ENCODE data around the gene HNMT.
"Not testable (repeated sequence)": the region's sequence is repeated elsewhere in the genome, so short reads cannot be mapped to it uniquely, and the experiment has no call there.

The HNMT gene

GRCh38 chr2:137964066-137964858 is at the start of gene HNMT:
TSS of gene HNMT (plus strand) at chr2:137964473. CDS start at chr2:137964492, 19 bp downstream.
- TF ChIP-seq EZH2phosphoT487 (IDR thresholded peaks at IDR 0.05; ENCODE audit: borderline replicate concordance, low read length) (no peak), CTCF (IDR thresholded peaks at IDR 0.05; ENCODE audit: low read depth, low read length, poor library complexity, severe bottlenecking) (no peak)
- no peak within 1 kb of the TSS for H3K4me2 ChIP-seq (ENCODE audit: low read length)
- H3K27me3 ChIP-seq (ENCODE audit: control insufficient read depth, low read length): no peaks in the 10 kb centered on the region
- no peaks in the 10 kb centered on the region for H3K9me3 ChIP-seq (ENCODE audit: control insufficient read depth, insufficient read depth, low read length)
- H3K36me3 ChIP-seq (ENCODE audit: control insufficient read depth, low read length): no peaks in the 10 kb centered on the region
- no peaks in the 10 kb centered on the region for H3K79me2 ChIP-seq (ENCODE audit: control insufficient read depth, low read length)
- no peak within 1 kb of the TSS for H3K4me3 ChIP-seq (ENCODE audit: low read length)
- H3K27ac ChIP-seq (ENCODE audit: low read depth, low read length): no peak within 1 kb of the TSS
- H3K4me1 ChIP-seq (ENCODE audit: control insufficient read depth, low read length): no peaks in the 10 kb centered on the region
- H3K9me2 ChIP-seq (replicated peaks; ENCODE audit: control insufficient read depth, low read length): no peaks in the 10 kb centered on the region
- no peaks in the 10 kb centered on the region for H3F3A ChIP-seq (ENCODE audit: control insufficient read depth, insufficient read depth)
- no peaks in the 10 kb centered on the region for H4K20me1 ChIP-seq (ENCODE audit: control insufficient read depth, insufficient read depth, low read depth, low read length)

DNA sequence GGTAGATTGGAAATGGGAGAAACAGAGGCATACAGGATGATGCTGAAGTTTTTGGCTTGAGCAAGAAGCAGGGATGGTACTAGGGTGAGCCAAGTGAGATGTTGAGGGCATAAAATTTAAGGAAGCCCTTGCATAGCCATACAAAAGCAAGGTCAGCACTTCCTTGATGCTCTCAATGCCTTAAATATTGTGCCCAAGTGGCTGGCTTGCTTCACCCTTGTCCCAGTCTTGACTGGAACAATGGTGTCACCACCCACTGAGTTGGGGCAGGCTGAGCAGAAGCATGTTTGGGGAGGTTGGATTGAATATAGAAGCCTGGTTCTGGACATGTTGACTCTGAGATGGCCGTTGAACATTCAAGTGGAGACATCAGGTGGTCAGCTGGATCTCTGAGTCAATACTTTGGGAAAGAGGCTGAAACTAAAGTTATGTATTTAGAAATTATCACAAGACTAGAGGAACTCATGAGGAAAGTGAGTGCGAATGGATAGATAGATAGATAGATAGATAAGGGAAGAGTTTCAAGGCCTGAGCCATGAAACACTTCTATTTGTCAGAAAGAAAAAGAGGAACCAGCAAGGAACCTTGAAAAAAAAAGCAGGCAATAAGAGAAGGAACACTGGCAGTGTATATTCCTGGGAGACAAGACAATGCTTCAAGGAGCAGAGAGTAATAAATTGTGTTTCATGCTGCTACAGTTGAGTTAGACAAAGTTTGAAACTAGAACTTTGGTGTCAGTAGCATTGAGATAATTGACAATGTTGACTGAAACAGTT is 43.0 kb upstream of the HNMT start:
- H3K79me2 ChIP-seq (ENCODE audit: control insufficient read depth, low read length): no peaks in the 10 kb centered on the region
- no peaks in the 10 kb centered on the region for H3K9me2 ChIP-seq (replicated peaks; ENCODE audit: control insufficient read depth, low read length)
- no peak overlapping the region for H3K4me2 ChIP-seq (ENCODE audit: low read length)
- H3F3A ChIP-seq (ENCODE audit: control insufficient read depth, insufficient read depth): no peaks in the 10 kb centered on the region
- H3K27me3 ChIP-seq (ENCODE audit: control insufficient read depth, low read length): no peaks in the 10 kb centered on the region
- H3K27ac ChIP-seq (ENCODE audit: low read depth, low read length): no peak overlapping the region
- H3K4me1 ChIP-seq (ENCODE audit: control insufficient read depth, low read length): no peaks in the 10 kb centered on the region
- H4K20me1 ChIP-seq (ENCODE audit: control insufficient read depth, insufficient read depth, low read depth, low read length): no peaks in the 10 kb centered on the region
- H3K9me3 ChIP-seq (ENCODE audit: control insufficient read depth, insufficient read depth, low read length): no peaks in the 10 kb centered on the region
- TF ChIP-seq EZH2phosphoT487 (IDR thresholded peaks at IDR 0.05; ENCODE audit: borderline replicate concordance, low read length): no peak
- TF ChIP-seq CTCF (IDR thresholded peaks at IDR 0.05; ENCODE audit: low read depth, low read length, poor library complexity, severe bottlenecking): no peak
- no peak overlapping the region for H3K4me3 ChIP-seq (ENCODE audit: low read length)
- H3K36me3 ChIP-seq (ENCODE audit: control insufficient read depth, low read length): no peaks in the 10 kb centered on the region

GRCh38 chr2:137922171-137922570 is 42.1 kb upstream of the HNMT start:
- not testable (repeated sequence) for H3K4me1 ChIP-seq (ENCODE audit: control insufficient read depth, low read length); H3K27ac ChIP-seq (ENCODE audit: low read depth, low read length); H3K4me3 ChIP-seq (ENCODE audit: low read length); H3K9me2 ChIP-seq (replicated peaks; ENCODE audit: control insufficient read depth, low read length); H3K79me2 ChIP-seq (ENCODE audit: control insufficient read depth, low read length); H3K4me2 ChIP-seq (ENCODE audit: low read length); H3F3A ChIP-seq (ENCODE audit: control insufficient read depth, insufficient read depth); H4K20me1 ChIP-seq (ENCODE audit: control insufficient read depth, insufficient read depth, low read depth, low read length); H3K27me3 ChIP-seq (ENCODE audit: control insufficient read depth, low read length); H3K9me3 ChIP-seq (ENCODE audit: control insufficient read depth, insufficient read depth, low read length); H3K36me3 ChIP-seq (ENCODE audit: control insufficient read depth, low read length)

DNA sequence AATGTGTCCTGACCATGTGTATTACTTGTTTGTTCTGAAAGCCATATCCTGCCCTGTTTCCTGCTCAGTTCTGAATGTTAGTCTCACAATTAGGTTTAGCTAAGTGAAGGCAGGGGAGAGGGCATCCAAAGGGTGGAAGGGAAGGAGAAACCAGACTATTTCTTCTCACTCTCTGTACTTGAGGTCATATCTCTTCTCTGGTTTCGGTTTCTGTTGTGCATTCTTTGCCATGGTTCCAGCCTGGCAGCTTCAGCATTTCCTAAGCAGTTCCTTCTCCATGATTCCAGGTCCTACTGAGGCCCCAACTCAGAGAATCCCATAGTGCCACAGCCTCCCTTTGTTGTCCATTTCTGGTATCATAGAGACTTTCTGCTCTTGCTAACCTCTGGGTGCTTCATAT is 40.3 kb upstream of the HNMT start:
- Histone ChIP-seq H3K79me2 (ENCODE audit: control insufficient read depth, low read length) (no peaks in the 10 kb centered on the region), H3K27ac (ENCODE audit: low read depth, low read length) (no peak overlapping the region), H3K27me3 (ENCODE audit: control insufficient read depth, low read length) (no peaks in the 10 kb centered on the region), H3K4me1 (ENCODE audit: control insufficient read depth, low read length) (no peaks in the 10 kb centered on the region), H3K9me2 (replicated peaks; ENCODE audit: control insufficient read depth, low read length) (no peaks in the 10 kb centered on the region), H3K9me3 (ENCODE audit: control insufficient read depth, insufficient read depth, low read length) (no peaks in the 10 kb centered on the region), H4K20me1 (ENCODE audit: control insufficient read depth, insufficient read depth, low read depth, low read length) (no peaks in the 10 kb centered on the region), H3K4me3 (ENCODE audit: low read length) (no peak overlapping the region), H3K4me2 (ENCODE audit: low read length) (no peak overlapping the region), H3F3A (ENCODE audit: control insufficient read depth, insufficient read depth) (no peaks in the 10 kb centered on the region), H3K36me3 (ENCODE audit: control insufficient read depth, low read length) (no peaks in the 10 kb centered on the region)
- TF ChIP-seq EZH2phosphoT487 (IDR thresholded peaks at IDR 0.05; ENCODE audit: borderline replicate concordance, low read length): no peak
- TF ChIP-seq CTCF (IDR thresholded peaks at IDR 0.05; ENCODE audit: low read depth, low read length, poor library complexity, severe bottlenecking): no peak
